D721Med (cell line): ENCODE results near the gene RASSF8.

Experiments used
- DNase-seq: peaks from one replicate; pipeline ENCODE4 v3.0.0; 2011; ENCODE audit warnings: low spot score; ENCODE audit not compliant: insufficient read length
- FAIRE-seq: peaks from 2 replicates; lab custom pipeline; 2011; peaks lifted over from hg19 to GRCh38; lab: Jason Lieb, UNC
- CTCF ChIP-seq: IDR thresholded peaks from 2 replicates; pipeline ENCODE4 v1.5.1; 2012; ENCODE audit warnings: mild to moderate bottlenecking, control low read depth; ENCODE audit not compliant: insufficient read depth; ENCODE audit errors: missing control alignments

Gene RASSF8

GRCh38 chr12:26122061-26122680 lies 163.7 kb downstream of the RASSF8 start:
- FAIRE-seq: no peak
- DNase-seq: no peak
- no peak for TF ChIP-seq CTCF

- DNase-seq (no peak), FAIRE-seq (no peak)
- peak; percentile 18 for TF ChIP-seq CTCF
Measured at GRCh38 chr12:26122681-26123481, 164.4 kb downstream of the RASSF8 start.

- FAIRE-seq (no peak), DNase-seq (no peak)
- no peak for TF ChIP-seq CTCF
Measured at GRCh38 chr12:26123482-26123980, 165.0 kb downstream of the RASSF8 start.

GRCh38 chr12:26124446-26125399 lies 166.2 kb downstream of the RASSF8 start, which contains the start of gene BHLHE41:
BHLHE41 (minus strand) TSS chr12:26125037; CDS start chr12:26124779, 258 bp downstream.
- DNase-seq (no peak), FAIRE-seq (no peak)
- TF ChIP-seq CTCF: no peak

- TF ChIP-seq CTCF: no peak
- DNase-seq (no peak), FAIRE-seq (no peak)
Measured at GRCh38 chr12:26125400-26126339, 167.2 kb downstream of the RASSF8 start.
